GM23338 (cell line): ENCODE results near the gene LPP.

Experiments used
- EZH2 ChIP-seq: fragments of 200-600 bp; sonication (generic); IDR thresholded peaks from one replicate; pipeline ENCODE4 v1.8.0; 2017; ENCODE audit warnings: antibody characterized with exemption, mild to moderate bottlenecking, low read depth; ENCODE audit not compliant: unreplicated experiment
- EZH2phosphoT487 ChIP-seq: fragments of 200-600 bp; sonication (generic); IDR thresholded peaks from one replicate; pipeline ENCODE4 v1.8.1; 2018; ENCODE audit warnings: antibody characterized with exemption; ENCODE audit not compliant: unreplicated experiment
- POLR2AphosphoS5 ChIP-seq: IDR thresholded peaks from 2 replicates; pipeline ENCODE4 v1.6.1; 2016; ENCODE audit warnings: antibody characterized with exemption, low read depth
- ZNF114 ChIP-seq: fragments of 250-450 bp; sonication (Bioruptor Pico); IDR thresholded peaks from 2 replicates; pipeline ENCODE4 v1.5.0; 2020; ENCODE audit warnings: mild to moderate bottlenecking, moderate library complexity
- TF ChIP-seq, protein P1 (sequence below), 2 experiments: fragments of 200-600 bp in 1 of 2; sonication (generic) in 1 of 2; conservative IDR thresholded peaks; 2 replicates each; pipeline versions ENCODE4 v1.5.1 to v1.6.1; 2016 to 2017; ENCODE audit warnings: antibody characterized with exemption in 2 of 2, low read depth in 2 of 2, mild to moderate bottlenecking in 2 of 2, moderate library complexity in 1 of 2

GRCh38 chr3:188916934-188917401 is 763.0 kb downstream of the LPP start:
- TF ChIP-seq, protein P1, sequence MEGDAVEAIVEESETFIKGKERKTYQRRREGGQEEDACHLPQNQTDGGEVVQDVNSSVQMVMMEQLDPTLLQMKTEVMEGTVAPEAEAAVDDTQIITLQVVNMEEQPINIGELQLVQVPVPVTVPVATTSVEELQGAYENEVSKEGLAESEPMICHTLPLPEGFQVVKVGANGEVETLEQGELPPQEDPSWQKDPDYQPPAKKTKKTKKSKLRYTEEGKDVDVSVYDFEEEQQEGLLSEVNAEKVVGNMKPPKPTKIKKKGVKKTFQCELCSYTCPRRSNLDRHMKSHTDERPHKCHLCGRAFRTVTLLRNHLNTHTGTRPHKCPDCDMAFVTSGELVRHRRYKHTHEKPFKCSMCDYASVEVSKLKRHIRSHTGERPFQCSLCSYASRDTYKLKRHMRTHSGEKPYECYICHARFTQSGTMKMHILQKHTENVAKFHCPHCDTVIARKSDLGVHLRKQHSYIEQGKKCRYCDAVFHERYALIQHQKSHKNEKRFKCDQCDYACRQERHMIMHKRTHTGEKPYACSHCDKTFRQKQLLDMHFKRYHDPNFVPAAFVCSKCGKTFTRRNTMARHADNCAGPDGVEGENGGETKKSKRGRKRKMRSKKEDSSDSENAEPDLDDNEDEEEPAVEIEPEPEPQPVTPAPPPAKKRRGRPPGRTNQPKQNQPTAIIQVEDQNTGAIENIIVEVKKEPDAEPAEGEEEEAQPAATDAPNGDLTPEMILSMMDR (conservative IDR thresholded peaks at IDR 0.05; ENCODE audit: low read depth in 2 of 2) = no peak
- TF ChIP-seq POLR2AphosphoS5 (no peak), EZH2 (no peak), EZH2phosphoT487 (no peak), ZNF114 (CRISPR knock-in tag) (no peak)
